SH-SY5Y (cell line): ENCODE results near the gene DKK2.

Experiments
- GATA2 ChIP-seq: IDR thresholded peaks from 2 replicates; pipeline ENCODE4 v1.6.1; 2011; ENCODE audit warnings: mild to moderate bottlenecking, low read depth, low read length
- GATA3 ChIP-seq: IDR thresholded peaks from 2 replicates; pipeline ENCODE4 v1.6.1; 2011; ENCODE audit warnings: low read depth, mild to moderate bottlenecking, low read length, moderate library complexity

DNA sequence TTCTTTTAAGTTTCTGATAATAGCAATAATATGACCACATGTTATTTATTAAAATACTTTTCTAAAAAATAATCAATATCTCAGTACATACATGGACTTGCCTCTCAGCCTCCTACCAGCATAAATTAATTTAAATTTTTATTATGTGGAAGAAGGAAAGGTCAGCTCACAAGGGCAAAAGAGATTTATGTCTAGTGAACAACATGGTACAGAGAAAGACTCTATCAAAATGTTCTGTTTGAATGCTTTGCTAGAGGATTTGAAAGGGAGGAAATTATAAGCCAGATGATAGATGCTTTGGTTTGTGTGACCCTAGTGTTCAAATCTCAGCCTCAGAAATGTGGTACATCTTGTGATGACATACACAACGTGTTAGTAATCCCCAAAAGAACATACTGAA, 94.3 kb downstream of the DKK2 start:
- TF ChIP-seq GATA3 (no peak), GATA2 (no peak)
